Parathyroid adenoma (tissue), 2 donors: ENCODE results near the gene KRT39.

Source experiments
- H2AFZ ChIP-seq: fragments of 300-600 bp; sonication (generic); one replicate; pipeline ENCODE4 v1.7.0; 2017; ENCODE audit warnings: antibody characterized with exemption, mild to moderate bottlenecking
- H3K27ac ChIP-seq: fragments of 300-600 bp; sonication (generic); one replicate; pipeline ENCODE4 v1.7.0; 2017
- H3K27me3 ChIP-seq: fragments of 300-600 bp; sonication (generic); one replicate; pipeline ENCODE4 v1.7.0; 2017; ENCODE audit warnings: low read length; ENCODE audit not compliant: control insufficient read depth, insufficient read depth
- H3K36me3 ChIP-seq: fragments of 300-600 bp; sonication (generic); one replicate; pipeline ENCODE4 v1.7.0; 2017; ENCODE audit warnings: low read length; ENCODE audit not compliant: control insufficient read depth, insufficient read depth
- H3K4me1 ChIP-seq: fragments of 300-600 bp; sonication (generic); one replicate; pipeline ENCODE4 v1.7.0; 2017; ENCODE audit warnings: control low read depth
- H3K4me2 ChIP-seq: fragments of 300-600 bp; sonication (generic); one replicate; pipeline ENCODE4 v1.7.0; 2017; ENCODE audit warnings: low read length
- H3K4me3 ChIP-seq: fragments of 300-600 bp; sonication (generic); one replicate; pipeline ENCODE4 v1.7.0; 2017; ENCODE audit warnings: low read depth, low read length
- H3K79me2 ChIP-seq: fragments of 300-600 bp; sonication (generic); one replicate; pipeline ENCODE4 v1.7.0; 2017; ENCODE audit warnings: control low read depth
- H3K9ac ChIP-seq: fragments of 300-600 bp; sonication (generic); one replicate; pipeline ENCODE4 v1.7.0; 2017; ENCODE audit warnings: mild to moderate bottlenecking
- H3K9me3 ChIP-seq: fragments of 300-600 bp; sonication (generic); one replicate; pipeline ENCODE4 v1.7.0; 2017; ENCODE audit warnings: low read length; ENCODE audit not compliant: control insufficient read depth
- TF ChIP-seq, protein P1 (sequence below): fragments of 300-600 bp; sonication (generic); IDR thresholded peaks from one replicate; pipeline ENCODE4 v1.7.0; 2017; ENCODE audit warnings: antibody characterized with exemption, mild to moderate bottlenecking
- donor health status: primary hyperparathyroidism.

The KRT39 gene

DNA sequence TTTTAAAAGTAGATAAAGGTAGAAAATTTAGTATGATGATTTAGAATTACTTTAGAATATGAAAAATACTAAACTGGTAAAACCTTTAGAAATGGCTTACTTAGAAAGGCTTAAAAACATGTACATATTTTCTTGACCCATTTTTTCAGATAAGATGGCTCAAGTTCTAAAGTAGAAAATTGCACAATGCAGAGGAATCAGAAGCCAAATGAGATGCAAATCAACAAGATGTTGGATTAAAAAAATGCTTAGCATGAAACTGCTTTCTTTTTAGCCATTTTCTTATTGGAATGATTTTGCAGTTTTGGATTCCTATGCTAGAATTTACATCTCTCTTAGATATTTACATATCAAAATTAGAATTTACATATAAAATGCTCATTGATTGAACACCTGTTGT is 43.7 kb upstream of the KRT39 start:
- no peaks in the 10 kb centered on the region for H3K79me2 ChIP-seq
- TF ChIP-seq, protein P1, sequence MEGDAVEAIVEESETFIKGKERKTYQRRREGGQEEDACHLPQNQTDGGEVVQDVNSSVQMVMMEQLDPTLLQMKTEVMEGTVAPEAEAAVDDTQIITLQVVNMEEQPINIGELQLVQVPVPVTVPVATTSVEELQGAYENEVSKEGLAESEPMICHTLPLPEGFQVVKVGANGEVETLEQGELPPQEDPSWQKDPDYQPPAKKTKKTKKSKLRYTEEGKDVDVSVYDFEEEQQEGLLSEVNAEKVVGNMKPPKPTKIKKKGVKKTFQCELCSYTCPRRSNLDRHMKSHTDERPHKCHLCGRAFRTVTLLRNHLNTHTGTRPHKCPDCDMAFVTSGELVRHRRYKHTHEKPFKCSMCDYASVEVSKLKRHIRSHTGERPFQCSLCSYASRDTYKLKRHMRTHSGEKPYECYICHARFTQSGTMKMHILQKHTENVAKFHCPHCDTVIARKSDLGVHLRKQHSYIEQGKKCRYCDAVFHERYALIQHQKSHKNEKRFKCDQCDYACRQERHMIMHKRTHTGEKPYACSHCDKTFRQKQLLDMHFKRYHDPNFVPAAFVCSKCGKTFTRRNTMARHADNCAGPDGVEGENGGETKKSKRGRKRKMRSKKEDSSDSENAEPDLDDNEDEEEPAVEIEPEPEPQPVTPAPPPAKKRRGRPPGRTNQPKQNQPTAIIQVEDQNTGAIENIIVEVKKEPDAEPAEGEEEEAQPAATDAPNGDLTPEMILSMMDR = no peak

DNA sequence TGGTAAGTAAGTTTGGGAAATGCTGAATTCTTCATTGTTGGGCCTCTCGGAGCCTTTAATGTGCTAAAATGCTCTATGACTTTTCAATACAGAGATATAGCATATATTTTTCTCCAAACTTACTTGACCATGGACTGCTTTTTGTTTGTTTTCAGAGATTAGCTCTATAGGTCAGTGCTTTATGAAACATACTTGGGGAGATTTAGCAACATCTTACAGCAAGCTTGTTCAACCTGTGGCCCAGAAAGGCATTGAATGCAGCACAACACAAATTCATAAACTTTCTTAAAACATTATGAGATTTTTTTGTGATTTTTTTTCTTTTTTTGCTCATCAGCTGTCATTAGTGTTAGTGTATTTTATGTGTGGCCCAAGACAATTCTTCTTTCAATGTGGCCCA is 43.2 kb upstream of the KRT39 start:
- Histone ChIP-seq H3K36me3 (no peaks in the 10 kb centered on the region), H3K9me3 (no peaks in the 10 kb centered on the region), H3K27me3 (no peaks in the 10 kb centered on the region), H2AFZ (no peak overlapping the region), H3K4me2 (no peak overlapping the region), H3K4me3 (no peak overlapping the region), H3K4me1 (no peaks in the 10 kb centered on the region), H3K9ac (no peak overlapping the region), H3K27ac (no peak overlapping the region), H3K79me2 (no peaks in the 10 kb centered on the region)
- TF ChIP-seq, protein P1 = no peak

More for the DNA sequence above, 43.7 kb upstream of the KRT39 start:
- Histone ChIP-seq H3K9ac (no peak overlapping the region), H3K9me3 (no peaks in the 10 kb centered on the region), H3K4me1 (no peaks in the 10 kb centered on the region), H3K27me3 (no peaks in the 10 kb centered on the region), H3K4me2 (no peak overlapping the region), H3K36me3 (no peaks in the 10 kb centered on the region), H3K27ac (no peak overlapping the region), H2AFZ (no peak overlapping the region), H3K4me3 (no peak overlapping the region)

DNA sequence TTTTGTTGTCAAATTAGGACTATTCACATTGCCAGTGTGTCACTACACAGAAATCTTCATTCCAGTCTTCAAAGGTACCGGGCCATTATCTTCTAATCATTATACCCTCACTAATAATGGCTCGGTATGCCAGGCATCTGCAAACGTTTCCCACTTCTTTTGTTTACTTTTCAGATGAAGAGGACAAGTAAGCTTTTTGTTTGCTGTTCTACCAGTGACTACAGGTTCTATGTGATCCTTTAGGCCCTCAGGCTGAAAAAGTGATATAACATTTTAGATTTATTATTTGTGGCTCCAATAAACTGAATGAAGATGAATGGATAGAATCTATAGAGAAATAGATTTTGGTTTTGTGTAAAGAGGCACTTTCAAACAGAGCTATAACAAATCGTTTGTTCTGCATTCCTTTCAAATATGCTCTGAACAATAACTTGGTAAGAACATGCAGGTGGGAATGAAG is 42.6 kb upstream of the KRT39 start:
- Histone ChIP-seq H3K9me3 (no peaks in the 10 kb centered on the region), H3K79me2 (no peaks in the 10 kb centered on the region), H3K9ac (no peak overlapping the region), H3K4me1 (no peaks in the 10 kb centered on the region), H3K27ac (no peak overlapping the region), H2AFZ (no peak overlapping the region), H3K4me3 (no peak overlapping the region), H3K4me2 (no peak overlapping the region), H3K27me3 (no peaks in the 10 kb centered on the region), H3K36me3 (no peaks in the 10 kb centered on the region)
- TF ChIP-seq, protein P1 = no peak

DNA sequence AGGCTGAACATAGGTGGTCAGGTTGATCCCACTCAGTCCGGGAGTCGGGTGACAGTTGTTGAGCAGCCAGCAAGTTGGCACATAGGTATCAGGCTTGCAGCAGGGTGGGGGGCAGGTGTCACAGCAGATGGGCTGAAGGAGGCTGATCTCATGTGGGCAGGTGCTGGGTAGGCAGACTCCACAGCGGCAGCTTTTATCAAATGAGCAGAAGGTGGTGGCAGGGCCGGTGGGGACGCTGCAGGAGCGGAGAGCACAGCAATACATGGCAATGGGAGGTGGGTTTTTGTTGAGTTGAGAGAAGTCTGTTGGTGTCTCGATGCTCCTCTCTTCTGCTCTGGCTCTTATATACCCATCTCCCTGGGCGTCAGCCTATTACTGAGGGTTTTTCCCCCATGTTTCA is 42.1 kb upstream of the KRT39 start, which contains the start of gene KRTAP3-1:
TSS of gene KRTAP3-1 (minus strand) at position 318 of the 400 bp plus-strand sequence. CDS start at position 264, 54 bp downstream.
- no peak within 1 kb of the TSS for H2AFZ ChIP-seq
- TF ChIP-seq, protein P1 = no peak

DNA sequence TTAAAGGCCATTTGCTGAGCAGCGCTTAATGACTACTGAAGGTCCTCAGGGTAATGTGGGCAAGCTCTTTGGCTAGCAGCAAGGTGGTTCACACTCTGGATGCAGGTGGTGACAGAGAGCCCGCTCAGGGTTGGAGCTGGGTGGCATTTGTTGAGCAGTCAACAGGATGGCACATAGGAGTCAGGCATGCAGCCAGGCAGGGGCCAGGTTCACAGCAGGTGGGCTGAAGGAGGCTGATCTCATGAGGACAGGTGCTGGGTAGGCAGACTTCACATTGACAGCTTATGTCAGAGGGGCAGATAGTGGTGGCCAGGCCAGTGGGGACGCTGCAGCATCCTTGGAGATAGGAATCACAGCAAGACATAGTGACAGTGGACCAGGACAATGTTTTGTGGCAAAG is 37.6 kb upstream of the KRT39 start:
- Histone ChIP-seq H3K4me1 (no peaks in the 10 kb centered on the region), H2AFZ (no peak overlapping the region), H3K27ac (no peak overlapping the region), H3K79me2 (no peaks in the 10 kb centered on the region), H3K36me3 (no peaks in the 10 kb centered on the region), H3K27me3 (no peaks in the 10 kb centered on the region), H3K9ac (no peak overlapping the region), H3K9me3 (no peaks in the 10 kb centered on the region), H3K4me2 (no peak overlapping the region), H3K4me3 (no peak overlapping the region)
- TF ChIP-seq, protein P1 = no peak

More for the DNA sequence above, 42.1 kb upstream of the KRT39 start, which contains the start of gene KRTAP3-1:
- no peak within 1 kb of the TSS for H3K27ac ChIP-seq
- no peaks in the 10 kb centered on the region for H3K4me1 ChIP-seq
- H3K9me3 ChIP-seq = no peaks in the 10 kb centered on the region
- H3K36me3 ChIP-seq = no peaks in the 10 kb centered on the region
- no peak within 1 kb of the TSS for H3K4me3 ChIP-seq
- H3K79me2 ChIP-seq = no peaks in the 10 kb centered on the region
- no peak within 1 kb of the TSS for H3K9ac ChIP-seq
- no peak within 1 kb of the TSS for H3K4me2 ChIP-seq
- H3K27me3 ChIP-seq = no peaks in the 10 kb centered on the region
